GM18526 (cell line): ENCODE results near the gene TJP2.

Experiments
- POLR2A ChIP-seq: IDR thresholded peaks from 3 replicates; pipeline ENCODE4 v1.6.1; 2011; ENCODE audit not compliant: insufficient read length; ENCODE audit errors: extremely low read depth

Gene TJP2

DNA sequence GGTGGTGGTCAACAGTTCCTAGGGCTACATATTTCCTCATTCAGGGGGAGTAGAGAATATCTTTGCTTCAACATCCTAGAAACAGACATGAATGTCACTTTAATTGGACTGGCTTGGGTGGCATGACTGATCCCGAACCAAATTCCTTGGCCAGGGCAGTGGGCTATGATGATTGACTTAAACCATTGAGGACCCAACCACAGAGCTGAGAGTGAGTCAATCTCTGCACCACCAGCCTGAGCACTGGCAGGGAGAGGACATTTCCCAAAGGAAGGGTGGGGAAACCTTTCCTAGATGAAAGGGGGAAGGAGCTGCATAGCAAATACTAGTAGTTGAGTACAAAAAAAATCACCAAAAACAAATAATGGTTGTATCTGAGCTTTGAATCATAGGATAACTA lies 98.1 kb downstream of the TJP2 start:
- no peak for TF ChIP-seq POLR2A

DNA sequence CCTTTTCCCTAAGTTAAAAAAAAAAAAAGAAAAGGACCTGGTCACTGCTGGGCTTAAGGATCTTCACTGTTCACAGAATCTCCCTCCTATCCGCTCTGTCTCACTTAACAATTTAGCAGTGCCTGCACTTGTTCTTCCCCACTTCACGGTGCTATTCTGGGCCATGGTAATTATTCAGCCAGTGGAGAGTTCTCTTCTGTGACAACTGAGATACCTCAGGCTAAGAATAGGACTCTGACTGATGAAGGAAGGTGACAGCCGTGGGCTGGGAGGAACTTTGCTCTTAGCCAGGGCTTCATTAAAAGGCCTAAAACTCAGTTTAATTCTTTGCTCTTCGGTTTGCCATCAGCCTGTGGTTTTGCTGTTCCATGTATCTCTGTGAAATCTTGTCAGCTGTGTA lies 99.1 kb downstream of the TJP2 start:
- no peak for TF ChIP-seq POLR2A

DNA sequence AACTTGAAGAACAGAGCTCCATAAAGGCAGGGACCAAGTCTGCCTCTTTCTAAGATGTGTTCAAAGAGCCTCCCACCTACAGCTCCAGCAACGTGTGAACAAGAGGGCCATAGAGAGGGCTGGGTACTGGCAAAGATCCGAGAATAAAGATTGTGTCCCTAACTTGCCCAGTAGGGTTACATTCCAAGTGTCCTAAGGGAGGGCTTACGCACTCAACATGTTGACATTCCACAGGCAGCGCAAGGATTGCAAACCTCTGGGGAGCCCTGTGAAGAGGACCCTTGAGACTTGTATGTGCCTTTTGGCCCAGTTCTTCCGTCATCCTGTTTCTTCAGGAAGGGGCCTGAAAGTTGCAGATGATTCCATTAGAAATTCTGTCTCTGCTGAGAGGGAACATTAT lies 102.7 kb downstream of the TJP2 start:
- TF ChIP-seq POLR2A: no peak

DNA sequence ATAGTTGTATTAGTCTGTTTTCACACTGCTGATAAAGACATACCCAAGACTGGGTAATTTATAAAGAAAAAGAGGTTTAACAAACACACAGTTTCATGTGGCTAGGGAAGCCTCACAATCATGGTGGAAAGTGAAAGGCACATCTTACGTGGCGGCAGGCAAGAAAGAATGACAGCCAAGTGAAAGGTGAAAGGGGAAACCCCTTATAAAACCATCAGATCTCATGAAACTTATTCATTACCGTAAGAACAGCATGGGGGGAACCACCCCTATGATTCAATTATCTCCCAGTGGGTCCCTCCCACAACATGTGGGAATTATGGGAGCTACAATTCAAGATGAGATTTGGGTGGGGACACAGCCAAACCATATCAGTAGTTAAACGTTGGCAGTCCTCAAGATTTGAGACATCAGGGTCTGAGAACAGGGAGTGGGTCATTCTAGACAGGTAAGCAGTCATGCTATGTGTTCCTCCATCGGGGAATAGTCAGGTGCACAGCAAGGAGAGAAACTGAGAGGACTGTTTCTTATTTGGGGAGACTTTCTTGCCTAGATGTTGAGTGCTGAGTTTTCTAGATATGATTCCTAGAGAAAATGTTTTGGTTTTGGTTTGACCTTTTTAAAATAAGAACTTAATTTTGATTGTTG lies 105.1 kb downstream of the TJP2 start:
- no peak for TF ChIP-seq POLR2A

DNA sequence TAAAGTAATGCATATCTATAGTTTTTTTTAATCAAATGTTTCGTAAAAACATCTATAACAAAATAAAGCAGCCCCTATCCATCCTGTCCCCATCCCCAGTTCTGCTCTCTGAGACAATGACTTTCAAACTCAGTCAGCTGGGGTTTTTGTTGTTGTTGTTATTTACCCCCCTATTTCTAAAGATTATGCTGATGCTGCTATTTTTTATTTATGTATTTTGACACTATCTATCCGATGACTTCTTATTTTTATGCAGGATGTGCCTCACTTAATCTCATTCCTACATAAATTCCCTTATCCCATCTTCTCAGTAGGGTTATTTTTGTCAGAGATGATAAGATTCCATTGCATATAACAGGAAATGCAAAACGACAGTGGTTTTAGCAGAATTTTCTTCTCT lies 105.7 kb downstream of the TJP2 start:
- TF ChIP-seq POLR2A: no peak

DNA sequence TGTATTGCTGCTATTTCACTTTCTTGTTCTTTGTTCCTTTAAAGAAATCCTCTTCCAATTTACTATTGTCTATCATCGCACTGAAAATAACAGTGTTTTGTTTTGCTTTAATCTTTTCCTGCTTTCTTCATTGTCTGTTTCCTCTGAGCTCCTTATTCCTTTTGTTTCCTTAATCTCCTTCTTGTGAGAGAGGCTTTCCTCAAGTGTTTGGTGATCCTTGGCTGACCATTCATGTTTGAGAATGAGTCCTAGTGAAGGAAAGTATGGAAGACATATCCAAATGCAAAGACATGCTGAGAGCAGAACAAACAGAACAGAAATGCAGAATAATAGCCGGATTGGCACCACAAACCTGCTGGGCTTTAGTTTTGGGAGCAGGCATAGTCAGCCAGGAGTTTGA lies 108.9 kb downstream of the TJP2 start:
- no peak for TF ChIP-seq POLR2A

DNA sequence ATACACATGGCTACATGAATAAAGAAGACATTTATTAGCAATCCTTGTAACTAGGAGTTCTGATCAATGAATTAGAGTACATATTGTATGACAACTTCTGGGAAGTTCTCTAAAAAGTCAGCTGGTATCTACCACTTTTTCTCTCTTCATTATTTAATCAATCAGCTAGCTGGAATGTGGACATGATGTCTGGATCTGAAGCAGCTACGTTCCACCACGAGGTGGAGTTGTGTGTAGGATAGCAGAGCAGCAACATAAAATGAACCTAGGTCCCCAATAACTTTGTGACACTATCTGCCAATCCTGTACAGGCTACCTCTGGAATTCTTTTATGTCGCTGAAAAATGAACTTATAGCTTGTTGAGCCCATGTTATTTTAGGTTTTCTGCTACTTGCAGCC lies 118.0 kb downstream of the TJP2 start:
- TF ChIP-seq POLR2A: no peak

DNA sequence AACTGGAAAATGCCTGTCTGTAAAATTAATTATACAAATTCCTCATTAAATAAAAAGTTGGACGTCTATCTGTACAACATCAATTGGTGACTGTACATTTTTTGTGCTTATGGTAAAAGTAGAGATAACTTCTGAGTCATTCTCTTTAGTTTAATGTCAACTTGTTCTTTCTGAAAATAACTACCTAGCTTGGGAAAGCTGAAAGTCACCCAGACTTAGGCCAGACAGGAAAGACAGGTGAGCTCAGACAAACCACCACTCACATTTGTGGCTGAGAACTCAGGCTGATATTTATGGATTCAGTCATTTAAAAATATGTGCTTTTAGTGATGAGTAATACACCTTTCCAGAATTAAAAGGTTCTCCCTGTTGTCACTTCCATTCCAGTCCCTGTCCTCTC lies 119.1 kb downstream of the TJP2 start:
- no peak for TF ChIP-seq POLR2A

DNA sequence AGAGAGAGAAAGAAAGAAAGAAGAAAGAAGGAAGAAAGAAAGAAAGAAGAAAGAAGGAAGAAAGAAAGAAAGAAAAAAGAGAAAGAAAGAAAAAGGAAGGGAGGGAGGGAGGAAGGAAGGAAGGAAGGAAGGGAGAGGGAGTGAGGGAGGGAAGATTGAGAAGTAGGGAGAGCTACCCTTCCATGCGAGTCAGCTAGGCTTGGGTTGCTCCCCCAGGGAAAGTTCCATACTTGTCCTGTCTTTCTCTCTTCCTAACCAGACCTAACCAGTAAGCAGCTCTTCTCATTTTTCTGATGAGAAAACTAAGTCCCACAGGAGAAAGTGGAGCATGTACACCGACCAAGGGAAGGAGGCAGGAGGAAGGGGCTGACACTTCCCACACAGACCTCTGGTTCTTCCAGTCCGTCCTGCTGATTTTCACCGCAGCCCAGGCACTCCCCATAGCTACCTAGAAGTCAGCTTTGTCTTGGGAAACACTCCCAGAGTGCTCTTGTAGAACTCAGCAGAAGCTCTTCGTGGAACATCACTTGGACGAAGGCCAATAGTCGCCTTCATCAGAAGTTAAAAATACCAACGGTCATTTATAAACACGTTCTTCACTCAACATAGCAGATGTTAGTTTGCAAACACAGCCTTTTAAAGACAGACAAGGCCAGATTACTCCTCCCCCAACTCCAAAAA lies 121.9 kb downstream of the TJP2 start:
- TF ChIP-seq POLR2A: no peak

DNA sequence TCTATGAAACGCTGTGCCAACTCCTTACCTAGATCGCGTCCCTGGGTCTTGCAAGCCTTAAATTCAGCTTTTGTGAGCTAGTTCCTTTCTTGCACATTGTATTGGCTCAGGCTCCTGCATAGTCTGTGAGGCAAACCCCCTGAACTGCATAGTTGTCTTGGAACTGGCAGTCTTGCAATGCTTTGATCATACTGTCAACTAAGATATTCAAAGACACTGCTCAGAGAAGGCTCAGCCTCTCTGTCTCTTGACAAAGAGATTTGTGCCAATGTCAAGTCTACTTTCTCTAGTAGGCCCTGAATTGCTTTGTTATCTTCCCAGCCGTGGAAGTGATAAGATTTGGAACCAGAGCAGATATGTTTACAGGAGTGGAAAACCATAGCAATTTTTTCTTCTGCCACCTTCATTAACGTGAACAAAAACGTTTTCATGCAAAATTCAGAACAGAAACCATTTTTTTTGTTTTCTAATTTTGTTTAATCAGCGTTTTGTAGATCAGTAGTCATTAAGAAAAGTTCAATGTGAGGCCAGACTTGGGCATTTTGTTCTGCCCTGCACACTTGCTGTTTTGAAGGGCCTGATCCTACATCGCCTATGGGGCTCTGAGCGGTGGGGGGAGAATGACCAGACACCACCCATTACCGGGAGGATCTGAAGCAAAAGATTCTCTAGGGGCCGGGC lies 123.4 kb downstream of the TJP2 start:
- no peak for TF ChIP-seq POLR2A

DNA sequence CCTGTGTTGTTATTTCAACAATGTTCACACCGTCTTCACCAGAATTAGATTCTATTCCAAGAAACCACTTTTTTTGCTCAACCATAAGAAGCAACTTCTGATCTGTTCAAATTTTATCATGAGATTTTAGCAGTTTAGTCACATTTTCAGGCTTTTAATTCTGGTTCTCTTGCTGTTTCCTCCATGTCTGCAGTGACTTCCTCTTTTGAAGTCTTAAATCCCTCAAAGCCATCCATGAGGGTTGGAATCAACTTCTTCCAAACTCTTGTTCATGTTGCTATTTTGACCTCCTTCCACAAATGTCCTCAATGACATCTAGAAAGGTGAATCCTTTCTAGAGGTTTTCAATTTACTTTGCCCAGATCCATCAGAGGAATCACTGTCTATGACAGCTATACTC lies 125.2 kb downstream of the TJP2 start:
- no peak for TF ChIP-seq POLR2A

DNA sequence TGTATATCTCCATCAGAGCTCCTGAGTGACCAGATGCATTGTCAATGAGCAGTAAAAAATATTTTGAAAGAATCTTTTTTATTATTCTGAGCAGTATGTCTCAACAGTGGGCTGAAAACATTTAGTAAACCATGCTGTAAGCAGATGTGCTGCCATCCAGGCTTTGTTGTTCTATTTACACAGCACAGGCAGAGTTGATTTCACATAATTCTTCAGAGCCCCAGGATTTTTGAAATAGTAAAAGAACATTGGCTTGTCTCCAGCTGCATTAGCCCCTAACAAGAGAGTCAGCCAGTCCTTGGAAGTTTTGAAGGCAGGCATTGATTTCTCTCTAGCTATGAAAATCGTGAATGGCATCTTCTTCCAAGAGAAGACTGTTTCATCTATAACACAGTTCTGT lies 125.7 kb downstream of the TJP2 start:
- no peak for TF ChIP-seq POLR2A

DNA sequence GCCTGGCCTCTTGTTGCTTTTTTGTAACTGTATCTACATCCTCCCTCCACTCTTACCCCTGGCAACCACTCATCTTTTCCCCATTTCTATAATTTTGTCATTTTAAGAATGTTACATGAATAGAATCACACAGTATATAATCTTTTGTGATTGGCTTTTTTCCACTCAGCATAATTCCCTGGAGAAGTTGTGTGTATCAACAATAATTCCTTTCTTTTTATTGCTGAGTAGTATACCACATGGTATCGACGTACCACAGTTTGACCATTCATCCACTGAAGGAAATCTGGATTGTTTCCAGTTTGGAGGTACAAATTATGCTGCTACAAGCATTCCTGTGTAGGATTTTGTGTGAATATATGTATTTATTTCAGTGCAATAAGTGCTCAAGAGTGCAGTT lies 129.3 kb downstream of the TJP2 start:
- no peak for TF ChIP-seq POLR2A

DNA sequence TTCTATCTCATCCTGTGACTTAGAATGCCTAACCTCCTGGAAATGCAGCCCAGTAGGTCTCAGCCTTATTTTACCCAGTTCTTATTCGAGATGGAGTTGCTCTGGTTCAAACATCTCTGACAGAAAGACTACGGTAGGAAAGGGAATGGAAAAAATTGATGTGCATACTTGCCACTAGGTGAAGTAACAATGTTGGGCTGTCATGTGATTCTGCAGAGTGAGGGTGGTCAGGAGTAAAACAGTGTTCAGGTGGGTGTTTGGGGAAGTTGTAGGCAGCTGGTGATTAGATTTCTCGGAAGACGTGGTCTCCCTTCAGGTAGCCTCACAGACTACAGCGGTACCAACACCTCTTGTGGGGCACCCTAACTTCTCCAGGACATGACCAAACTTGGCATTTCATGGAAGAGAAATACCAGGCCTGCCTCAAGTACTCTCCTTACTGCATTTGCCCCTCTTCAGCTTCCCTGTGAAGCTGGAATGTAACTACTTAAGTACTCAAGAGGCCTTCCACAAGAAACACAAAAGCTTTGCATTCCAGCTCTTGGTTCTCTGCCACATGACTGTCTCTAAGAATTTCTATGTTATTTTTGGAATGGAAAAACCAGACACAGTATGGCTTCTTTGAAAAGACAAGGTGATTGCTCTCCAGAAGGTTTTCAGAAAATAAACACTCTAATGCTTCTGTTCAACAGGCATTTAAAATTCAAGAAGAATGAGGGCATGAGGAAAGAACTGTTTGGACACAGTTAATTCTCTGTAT lies 133.5 kb downstream of the TJP2 start:
- TF ChIP-seq POLR2A: no peak

DNA sequence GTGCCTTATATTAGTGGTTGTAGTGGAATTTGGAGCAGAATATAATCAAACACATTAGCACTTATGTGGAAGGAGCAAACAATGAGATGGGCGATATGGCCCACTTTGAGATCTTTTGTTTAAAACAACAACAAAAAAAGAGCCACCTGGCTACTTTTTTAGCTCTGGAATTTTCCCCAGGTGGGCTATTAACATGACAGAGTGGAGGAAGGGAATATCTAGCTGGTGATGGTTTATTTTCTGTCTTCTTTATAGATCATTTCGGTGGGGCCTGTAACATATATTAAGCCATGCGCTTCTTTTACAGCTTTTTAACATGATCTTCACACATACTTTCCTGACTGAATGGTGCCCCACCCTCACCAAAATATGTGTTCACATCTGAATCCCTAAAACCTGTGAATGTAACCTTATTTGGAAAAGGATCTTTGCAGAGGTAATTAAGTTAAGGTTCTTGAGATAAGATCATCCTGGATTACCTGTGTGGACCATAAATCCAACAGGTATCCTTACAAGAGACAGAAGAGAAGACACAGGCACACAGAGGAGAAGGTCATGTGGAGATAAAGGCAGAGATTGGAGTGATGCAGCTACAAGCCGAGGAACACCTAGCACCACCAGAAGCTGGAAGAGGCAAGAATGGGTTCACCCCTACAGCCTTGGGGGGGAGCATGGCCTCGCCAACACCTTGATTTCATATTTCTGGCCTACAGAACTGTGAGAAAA lies 134.3 kb downstream of the TJP2 start:
- no peak for TF ChIP-seq POLR2A
